Suprapubic skin (tissue), 4 donors: ENCODE measurements around the gene LMNB1.

Source experiments
- CTCF ChIP-seq, 2 donors: fragments of 200-600 bp in 1 of 2; fragments of 450-650 bp in 1 of 2; sonication (generic) in 1 of 2; IDR thresholded peaks; one replicate each; pipeline ENCODE4 v1.5.1; 2016 to 2019; ENCODE audit warnings: antibody characterized with exemption in 2 of 2, mild to moderate bottlenecking in 1 of 2, moderate library complexity in 1 of 2
- EP300 ChIP-seq: sonication (generic); formaldehyde crosslinking; IDR thresholded peaks from one replicate; pipeline ENCODE4 v1.6.1; 2017; ENCODE audit warnings: antibody characterized with exemption
- POLR2A ChIP-seq, 2 donors: fragments of 450-650 bp; IDR thresholded peaks; one replicate each; pipeline ENCODE4 v1.6.1; 2017; ENCODE audit warnings: antibody characterized with exemption in 2 of 2, mild to moderate bottlenecking in 2 of 2, moderate library complexity in 2 of 2
- POLR2AphosphoS5 ChIP-seq, 3 donors: sonication (generic); formaldehyde crosslinking; IDR thresholded peaks; one replicate each; pipeline ENCODE4 v1.6.1; 2017; ENCODE audit warnings: antibody characterized with exemption in 3 of 3

DNA sequence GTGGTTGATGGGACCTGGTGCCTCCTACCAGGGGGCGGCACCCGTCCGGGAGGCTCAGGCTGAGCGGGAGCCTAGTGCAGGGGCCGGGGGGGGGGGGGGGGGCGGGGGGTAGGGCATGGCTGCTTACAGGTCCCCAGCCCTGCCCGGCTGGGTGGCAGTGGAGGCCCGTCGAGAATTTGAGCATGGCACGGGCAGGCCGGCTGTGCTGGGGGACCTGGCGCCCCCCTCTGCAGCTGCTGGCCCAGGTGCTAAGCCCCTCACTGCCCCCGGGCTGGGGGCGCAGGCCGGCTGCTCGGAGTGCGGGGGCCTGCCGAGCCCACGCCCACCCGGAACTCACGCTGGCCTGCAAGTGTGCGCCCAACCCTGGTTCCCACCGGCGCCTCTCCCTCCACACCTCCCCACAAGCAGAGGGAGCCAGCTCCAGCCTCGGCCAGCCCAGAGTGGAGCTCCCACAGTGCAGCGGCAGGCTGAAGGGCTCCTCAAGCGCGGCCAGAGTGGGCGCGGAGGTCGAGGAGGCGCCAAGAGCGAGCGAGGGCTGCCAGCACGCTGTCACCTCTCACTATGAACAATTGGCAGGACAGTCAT is 77.7 kb downstream of the LMNB1 start:
- TF ChIP-seq POLR2AphosphoS5 (IDR thresholded peaks at IDR 0.05) (no peak), CTCF (IDR thresholded peaks at IDR 0.05) (no peak), POLR2A (IDR thresholded peaks at IDR 0.05) (no peak), EP300 (no peak)
